OCI-LY7 (cell line): ENCODE measurements around the gene LRFN5. TPM values are rescaled to one million over a fixed set of nuclear protein-coding genes. Genes with fewer than 3 reads are reported as not detected.

Experiments
- BruUV-seq: library from RNA; stranded (reverse); fragments of 400-500 nt; replicated peaks from 2 replicates; lab custom pipeline; 2021; lab: Mats Ljungman, UMichigan
- CTCF ChIA-PET: fragments of 300-600 bp; sonication (Branson Sonifier 250); formaldehyde crosslinking; loops from one replicate; lab custom pipeline; 2022; ENCODE audit warnings: antibody characterized with exemption; ENCODE audit not compliant: unreplicated experiment; lab: Charles Lee
- POLR2A ChIA-PET: fragments of 300-600 bp; sonication (Branson Sonifier 250); formaldehyde crosslinking; loops from one replicate; lab custom pipeline; 2022; ENCODE audit warnings: antibody characterized with exemption; lab: Charles Lee
- DNase-seq: peaks from one replicate; pipeline ENCODE4 v3.0.0-alpha.2; 2015; ENCODE audit warnings: low spot score
- H2AFZ ChIP-seq: fragments of 200-600 bp; sonication (generic), shearing (Covaris generic); 2 replicates; pipeline ENCODE4 v1.6.1; 2014; ENCODE audit warnings: mild to moderate bottlenecking, antibody characterized with exemption, low read length, moderate library complexity
- H3K27ac ChIP-seq: fragments of 200-600 bp; sonication (generic); 2 replicates; pipeline ENCODE4 v1.5.1; 2014; ENCODE audit warnings: mixed run types, low read depth, mild to moderate bottlenecking, moderate library complexity, low read length, inconsistent platforms; ENCODE audit not compliant: poor library complexity, severe bottlenecking
- H3K36me3 ChIP-seq: fragments of 200-600 bp; sonication (generic); 2 replicates; pipeline ENCODE4 v1.6.1; 2014; ENCODE audit warnings: mild to moderate bottlenecking, antibody characterized with exemption, low read length, moderate library complexity, mixed read lengths; ENCODE audit not compliant: insufficient read depth
- H3K4me1 ChIP-seq: fragments of 200-600 bp; sonication (generic); 2 replicates; pipeline ENCODE4 v1.5.1; 2014; ENCODE audit warnings: mild to moderate bottlenecking, low read length; ENCODE audit not compliant: insufficient read depth, poor library complexity, severe bottlenecking
- H3K4me2 ChIP-seq: fragments of 200-600 bp; sonication (generic); 2 replicates; pipeline ENCODE4 v1.6.1; 2014; ENCODE audit warnings: mild to moderate bottlenecking, low read length
- H3K4me3 ChIP-seq: fragments of 200-600 bp; sonication (generic); 2 replicates; pipeline ENCODE4 v1.5.1; 2014; ENCODE audit warnings: mild to moderate bottlenecking, low read depth, low read length; ENCODE audit not compliant: poor library complexity, severe bottlenecking
- H3K79me2 ChIP-seq: fragments of 200-600 bp; sonication (generic); 2 replicates; pipeline ENCODE4 v1.6.1; 2016; ENCODE audit warnings: low read depth, mild to moderate bottlenecking, low read length, moderate library complexity, mixed read lengths; ENCODE audit not compliant: insufficient read depth
- H3K9me2 ChIP-seq: fragments of 200-600 bp; sonication (generic); 2 replicates; pipeline ENCODE4 v1.6.1; 2016; ENCODE audit warnings: mild to moderate bottlenecking, low read length, mixed read lengths; ENCODE audit not compliant: insufficient read depth
- H3K9me3 ChIP-seq: fragments of 200-600 bp; sonication (generic); 2 replicates; pipeline ENCODE4 v1.6.1; 2014; ENCODE audit warnings: mild to moderate bottlenecking, mixed run types, low read length, mixed read lengths
- H4K20me1 ChIP-seq: fragments of 200-600 bp; sonication (generic); 2 replicates; pipeline ENCODE4 v1.6.1; 2014; ENCODE audit warnings: mild to moderate bottlenecking, antibody characterized with exemption, low read length, moderate library complexity, mixed read lengths; ENCODE audit not compliant: insufficient read depth
- CTCF ChIP-seq: fragments of 200-600 bp; sonication (generic); conservative IDR thresholded peaks from 2 replicates; pipeline ENCODE4 v1.5.1; 2014; ENCODE audit warnings: mild to moderate bottlenecking, antibody characterized with exemption, low read length, moderate library complexity, mixed read lengths
- EZH2phosphoT487 ChIP-seq: fragments of 200-600 bp; sonication (generic); IDR thresholded peaks from 2 replicates; pipeline ENCODE4 v1.6.1; 2018; ENCODE audit warnings: low read depth, borderline replicate concordance, mild to moderate bottlenecking, mixed run types, antibody characterized with exemption, low read length, moderate library complexity, mixed read lengths
- intact Hi-C: fragments of 100-400 bp; cut with micrococcal nuclease; formaldehyde crosslinking; loops from one replicate; pipeline ENCODE4 v1.10.0; 2022; ENCODE audit not compliant: unreplicated experiment
- small RNA-seq: library from RNA; depleted of rRNA; stranded (forward); fragments of <200 nt; gene quantifications from one replicate; pipeline ENCODE3, GENCODE V24; 2014
- total RNA-seq, 2 experiments: library from RNA; depleted of rRNA in 1 of 2; stranded (reverse); fragments of >200 nt in 1 of 2; shearing (Covaris generic) in 1 of 2; gene quantifications; 2 replicates each; pipeline ENCODE4 v1.2.3, GENCODE V29; 2014 to 2022

LRFN5 gene
- total RNA-seq, 2 experiments from 2014 or later = not detected

DNA sequence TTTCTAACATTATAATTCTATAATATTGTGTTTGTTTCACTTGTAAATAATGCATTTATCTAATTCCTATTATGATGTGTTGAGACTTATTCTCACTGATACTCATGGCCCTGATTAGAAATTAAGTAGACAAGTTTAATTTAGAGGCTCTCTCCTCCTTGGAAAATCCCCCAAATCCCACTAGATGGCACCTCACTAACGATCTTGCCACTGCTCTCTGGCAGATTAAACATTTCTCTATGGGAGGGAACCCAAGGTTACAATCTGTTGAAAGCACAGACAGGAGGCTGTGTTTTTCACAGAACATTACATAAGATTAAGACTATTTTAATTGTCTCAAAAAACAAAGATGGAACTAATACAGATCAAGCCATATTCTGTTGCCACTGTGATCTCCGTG is 318.7 kb downstream of the LRFN5 start:
- CTCF ChIA-PET = no interaction called here
- no peaks in the 10 kb centered on the region for H3K9me3 ChIP-seq
- H4K20me1 ChIP-seq = no peaks in the 10 kb centered on the region
- H3K4me3 ChIP-seq = no peak overlapping the region
- no peak for DNase-seq
- H3K36me3 ChIP-seq = no peaks in the 10 kb centered on the region
- POLR2A ChIA-PET = interaction anchor here (1.0 kb wide), 1 partner anchor 29 kb away, joined by 3 read pairs; no protein-coding TSS in a partner anchor
- H2AFZ ChIP-seq = 0 out of 2 replicates have a peak overlapping the region, but pooled peaks have one; percentile 6
- TF ChIP-seq CTCF (peak; percentile 59), EZH2phosphoT487 (no peak)
- no TSS peak for BruUV-seq
- no peak overlapping the region for H3K27ac ChIP-seq
- no peak overlapping the region for H3K4me2 ChIP-seq
- intact Hi-C loops = no loop called here
- no peaks in the 10 kb centered on the region for H3K4me1 ChIP-seq
- H3K9me2 ChIP-seq = no peaks in the 10 kb centered on the region
- no peaks in the 10 kb centered on the region for H3K79me2 ChIP-seq

- intact Hi-C loops = no loop called here
- DNase-seq = no peak
- BruUV-seq = no TSS peak
- Histone ChIP-seq H3K27ac (no peak overlapping the region), H3K36me3 (no peaks in the 10 kb centered on the region), H4K20me1 (no peaks in the 10 kb centered on the region), H2AFZ (no peak overlapping the region), H3K4me1 (no peaks in the 10 kb centered on the region), H3K9me2 (no peaks in the 10 kb centered on the region), H3K79me2 (no peaks in the 10 kb centered on the region), H3K4me3 (no peak overlapping the region), H3K4me2 (no peak overlapping the region), H3K9me3 (no peaks in the 10 kb centered on the region)
- POLR2A ChIA-PET = no interaction called here
- TF ChIP-seq CTCF (no peak), EZH2phosphoT487 (no peak)
- CTCF ChIA-PET = no interaction called here
Observed at GRCh38 chr14:41950428-41951151, 343.9 kb downstream of the LRFN5 start.

Small RNA genes lying within 50 kb of the gene (small RNA-seq; reads per million reads assigned to genes)
- not detected for gene RF00322
